ENCODE data around the gene MKNK2.
A peak's percentile ranks its signal among the peaks of the same experiment; 100 is the strongest.
"Not testable (repeated sequence)": the region's sequence is repeated elsewhere in the genome, so short reads cannot be mapped to it uniquely, and the experiment has no call there.

The MKNK2 gene

DNA sequence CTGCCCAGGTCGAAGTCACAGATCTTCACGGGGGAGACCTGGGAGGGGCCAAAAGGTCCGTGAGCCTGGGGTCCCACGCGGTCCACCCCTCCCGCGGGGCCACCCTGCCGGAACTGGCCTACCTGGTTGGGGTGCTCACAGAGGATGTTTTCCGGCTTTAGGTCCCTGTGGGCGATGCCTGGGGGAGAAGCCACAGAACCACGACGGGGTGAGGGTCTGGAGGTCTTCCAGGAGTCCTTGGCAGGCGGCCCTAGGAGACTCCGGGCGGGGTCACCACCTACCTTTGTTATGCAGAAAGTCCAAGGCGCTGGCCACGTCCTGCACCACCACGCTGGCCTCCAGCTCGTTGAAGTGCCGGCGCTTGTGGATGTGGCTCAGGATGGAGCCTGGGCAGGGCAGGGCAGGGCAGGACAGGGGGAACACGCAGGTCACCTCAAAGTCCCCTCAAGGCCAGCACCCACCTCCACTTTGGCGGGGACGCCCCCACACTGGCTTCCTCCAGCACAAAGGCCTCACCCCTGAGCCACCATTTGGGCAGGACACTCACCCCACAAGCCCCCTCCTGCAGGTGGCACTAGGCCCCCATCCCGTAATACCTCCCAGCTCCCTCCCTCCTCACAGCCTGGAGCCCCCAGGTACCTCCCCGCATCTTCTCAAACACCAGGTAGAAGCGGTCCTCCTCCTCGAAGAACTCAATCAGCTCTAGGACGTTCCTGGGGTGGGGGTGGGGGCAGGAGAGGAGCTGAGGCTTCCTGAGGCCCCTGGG lies 8.4 kb downstream of the MKNK2 start:
- DNase-seq: no peak

DNA sequence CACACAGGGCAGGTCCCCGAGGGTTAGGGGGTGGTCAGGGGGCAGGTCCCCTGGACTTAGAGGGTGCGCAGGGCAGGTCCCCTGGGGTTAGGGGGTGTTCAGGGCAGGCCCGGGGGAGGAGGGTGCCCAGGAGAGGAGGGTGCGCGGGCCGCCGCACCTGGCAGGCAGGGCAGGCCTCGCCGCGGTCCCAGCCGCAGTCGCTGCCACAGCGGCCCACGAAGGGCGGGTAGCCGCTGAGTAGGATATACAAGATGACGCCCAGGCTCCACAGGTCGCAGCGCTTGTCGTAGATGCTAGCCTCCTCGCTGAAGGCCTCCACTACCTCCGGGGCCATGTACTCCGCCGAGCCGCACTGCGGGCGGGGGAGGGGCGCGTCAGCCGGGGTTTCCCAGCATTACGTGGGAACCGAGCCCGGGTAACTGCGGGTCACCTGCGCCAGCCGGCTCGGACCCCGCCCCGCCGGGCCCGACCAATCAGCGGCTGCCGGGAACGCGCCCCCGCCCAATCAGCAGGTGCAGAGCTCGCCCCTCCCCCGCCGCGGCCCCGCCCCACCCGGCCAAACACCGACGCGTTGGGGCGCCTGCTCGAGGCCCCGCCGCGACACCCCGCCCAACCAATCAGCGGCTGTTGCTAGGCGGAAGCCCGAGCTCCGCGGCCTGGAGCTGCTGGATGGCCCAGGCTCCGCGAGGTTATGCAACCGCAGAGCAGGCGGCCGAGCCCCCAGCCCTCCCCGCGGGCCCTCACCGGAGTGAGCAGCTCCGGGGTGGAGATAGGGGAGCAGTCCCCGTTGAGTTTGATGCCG lies 9.2 kb downstream of the MKNK2 start:
- DNase-seq: peak; percentile 98

DNA sequence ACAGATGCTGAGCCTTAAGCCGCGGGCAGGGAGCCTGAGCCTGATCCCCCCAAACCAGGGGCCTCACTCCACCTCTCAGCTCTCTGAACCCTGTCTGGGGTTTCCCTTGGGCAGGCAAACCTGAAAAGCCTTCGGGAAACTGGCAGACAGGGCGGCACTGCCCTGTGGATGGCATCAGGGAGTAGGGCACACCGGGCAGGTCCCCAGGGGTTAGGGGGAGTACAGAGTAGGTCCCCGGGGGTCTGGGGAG lies 9.7 kb downstream of the MKNK2 start:
- DNase-seq: no peak

DNA sequence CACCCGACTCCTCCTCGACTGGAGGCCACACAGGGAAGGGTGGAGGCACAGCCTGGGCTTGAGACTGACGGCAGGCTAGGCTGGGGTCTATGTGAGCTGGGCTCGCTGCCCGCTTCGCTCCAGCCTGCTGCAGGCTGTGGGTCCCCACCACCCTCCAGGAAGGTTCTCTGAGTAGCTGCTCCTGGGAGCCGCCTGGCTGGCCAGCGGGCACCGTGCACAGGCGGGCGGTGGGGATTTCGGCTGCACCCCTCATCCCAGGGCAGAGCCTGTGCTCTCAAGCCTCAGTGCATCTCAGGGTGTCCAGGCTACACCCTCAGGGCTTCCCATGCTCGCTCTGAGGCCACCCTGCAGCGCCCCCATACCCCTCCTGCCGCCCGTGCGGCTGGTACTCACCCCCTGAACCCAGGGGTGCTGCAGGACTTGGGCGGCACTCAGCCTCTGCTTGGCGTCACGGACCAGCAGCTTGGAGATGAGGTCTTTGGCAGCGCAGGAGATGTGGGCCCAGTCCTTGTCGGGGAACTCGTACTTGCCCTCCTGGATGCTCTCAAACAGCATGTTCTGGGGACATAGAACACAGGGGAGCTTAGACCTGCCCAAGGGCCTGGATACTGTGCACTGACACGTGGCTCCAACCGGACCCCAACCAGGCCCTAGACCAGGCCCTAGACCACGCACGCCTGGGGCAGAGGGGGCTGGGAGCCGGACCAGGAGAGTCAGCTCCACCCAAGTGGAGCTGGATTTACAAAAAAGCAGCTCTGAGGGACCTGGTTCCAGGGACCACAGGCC lies 10.2 kb downstream of the MKNK2 start:
- DNase-seq: no peak

DNA sequence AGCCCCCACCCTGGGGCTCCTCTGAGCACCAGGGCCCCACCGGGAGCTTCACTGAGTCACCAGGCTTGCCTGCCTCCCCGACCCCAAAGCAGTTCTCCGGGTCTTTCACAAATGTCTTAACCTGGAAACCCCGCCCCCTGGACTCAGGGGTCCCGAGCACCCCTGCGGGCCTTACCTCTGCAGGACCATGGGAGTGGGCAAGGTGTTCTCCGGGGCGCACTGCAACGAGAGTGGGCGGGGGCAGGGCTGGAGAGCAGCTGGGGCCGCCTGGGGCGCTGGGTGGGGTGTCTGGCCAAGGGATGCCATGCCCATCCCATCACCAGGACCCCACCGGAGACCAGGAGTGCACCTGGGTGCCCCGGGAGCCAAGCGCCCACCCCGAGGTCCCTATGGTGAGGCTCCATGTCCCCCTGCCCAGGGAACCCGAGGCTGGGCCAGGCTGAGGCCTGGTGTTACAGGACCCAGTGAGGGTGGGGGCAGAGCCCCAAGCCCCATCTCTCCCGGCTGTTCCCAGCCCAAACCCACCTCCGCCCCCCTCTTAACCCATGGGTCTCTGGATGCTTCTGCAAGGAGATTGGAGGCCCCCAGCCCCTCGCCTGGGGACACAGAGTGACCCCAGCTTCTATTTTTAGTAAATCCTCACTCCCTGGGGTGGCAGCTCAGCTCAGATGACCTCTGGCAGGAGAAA lies 10.9 kb downstream of the MKNK2 start:
- no peak for DNase-seq

DNA sequence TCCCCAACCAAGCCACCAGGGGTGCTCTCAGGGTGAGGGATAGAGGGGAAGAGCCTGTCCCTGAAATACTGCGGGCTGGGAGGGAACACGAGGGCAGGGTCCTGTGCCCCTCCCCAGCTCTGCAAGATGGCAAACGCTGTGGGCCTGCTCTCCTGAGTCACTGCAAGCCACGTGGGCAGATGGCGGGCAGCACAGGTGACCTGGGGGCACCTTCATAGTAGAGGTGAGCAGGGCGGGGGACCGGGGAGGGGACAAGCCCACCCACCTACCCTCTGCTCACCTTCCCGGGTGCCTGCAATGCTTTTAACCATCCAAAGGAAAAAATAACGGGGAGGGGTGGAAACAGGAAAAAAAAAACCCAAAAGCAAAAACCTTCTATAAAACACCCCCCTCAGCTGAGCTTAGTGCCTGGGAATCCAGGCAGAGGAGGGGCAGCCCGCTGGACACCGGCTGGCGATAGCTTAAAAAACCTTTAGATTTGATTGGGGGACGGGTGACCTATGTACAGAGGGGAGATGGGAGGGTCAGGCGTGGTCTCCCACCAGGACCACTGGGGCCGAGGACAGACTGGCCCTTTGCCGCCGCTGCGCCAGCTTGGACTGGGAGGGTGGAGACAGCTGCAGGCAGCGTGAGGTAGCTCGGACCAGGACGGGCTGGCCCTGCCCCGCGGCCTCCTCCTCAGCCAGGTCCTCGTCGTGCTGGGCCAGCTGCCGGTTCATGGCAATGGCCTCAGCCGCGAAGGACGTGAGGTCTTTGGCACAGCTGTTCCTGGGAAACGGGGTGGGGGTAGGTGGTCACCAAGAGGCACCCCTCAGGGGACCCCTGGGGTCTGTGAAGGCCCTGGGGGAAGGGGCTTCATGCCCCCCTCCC lies 11.7 kb downstream of the MKNK2 start:
- DNase-seq: no peak

DNA sequence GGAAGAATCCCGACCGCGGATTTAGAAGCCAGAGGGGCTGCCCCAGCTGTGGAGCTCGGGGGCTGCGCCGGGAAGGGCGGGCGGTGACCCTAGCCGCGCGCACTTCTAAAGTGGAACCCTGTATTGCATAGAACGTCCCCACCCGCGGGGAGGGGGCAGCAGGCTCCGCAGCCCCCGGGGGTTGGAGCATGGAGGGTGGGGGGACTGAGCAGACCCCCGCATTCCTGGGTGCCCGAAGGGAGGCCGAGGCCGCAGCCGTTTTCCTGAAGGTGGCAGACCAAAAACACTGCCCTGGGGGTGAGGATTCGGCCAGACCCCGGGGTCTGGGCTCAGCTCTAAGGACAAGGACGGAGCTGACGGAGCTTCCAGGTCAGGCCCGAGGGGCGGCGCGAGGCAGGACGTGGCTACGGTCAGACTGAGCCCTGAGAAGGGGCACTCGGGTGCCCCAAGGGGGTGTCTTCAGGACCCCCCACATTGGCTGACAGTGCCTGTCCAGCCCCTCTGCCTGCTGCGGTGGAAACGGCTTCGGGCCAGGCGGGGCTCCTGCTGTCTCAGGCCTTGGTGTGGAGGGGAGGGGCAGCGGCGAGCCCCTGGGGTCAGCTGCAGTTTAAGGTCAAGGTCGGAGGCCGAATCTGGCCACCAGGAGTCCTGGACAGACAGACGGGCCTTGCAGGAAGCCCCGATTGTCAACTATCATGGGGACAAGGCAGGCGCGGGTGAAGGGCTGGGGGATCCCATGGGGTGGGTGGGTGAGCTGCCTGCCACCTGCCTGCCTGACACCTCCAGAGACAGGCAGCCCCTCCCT lies 12.6 kb downstream of the MKNK2 start:
- no peak for DNase-seq

DNA sequence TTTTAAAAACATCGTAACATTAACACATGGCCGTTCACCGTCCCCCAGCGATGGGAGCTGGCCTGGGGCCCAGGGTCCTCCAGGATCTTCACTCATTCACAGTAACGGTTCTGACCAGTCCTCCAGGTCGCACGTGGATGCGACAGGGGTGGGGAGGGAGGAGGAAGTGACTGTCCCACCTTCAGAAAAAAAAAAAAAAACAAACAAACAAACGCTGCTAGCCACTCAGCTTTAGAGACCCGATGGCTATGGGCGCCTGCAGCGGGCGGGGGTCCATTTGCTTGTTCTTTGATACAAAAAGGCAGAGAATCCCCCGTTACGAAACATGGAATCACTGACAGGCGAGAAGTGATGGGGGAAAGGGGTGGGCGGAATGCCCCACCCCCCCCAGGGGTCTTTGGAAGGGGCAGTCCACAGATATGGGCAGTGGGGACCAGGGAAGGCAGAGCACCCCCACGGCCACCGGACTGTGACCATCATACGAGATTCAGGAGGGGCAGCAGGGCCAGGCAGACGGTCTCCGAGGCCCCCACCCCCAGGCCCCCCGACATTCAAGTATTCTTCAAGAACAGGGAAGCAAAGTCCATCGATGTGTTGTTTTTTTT lies 13.3 kb downstream of the MKNK2 start:
- no peak for DNase-seq

DNA sequence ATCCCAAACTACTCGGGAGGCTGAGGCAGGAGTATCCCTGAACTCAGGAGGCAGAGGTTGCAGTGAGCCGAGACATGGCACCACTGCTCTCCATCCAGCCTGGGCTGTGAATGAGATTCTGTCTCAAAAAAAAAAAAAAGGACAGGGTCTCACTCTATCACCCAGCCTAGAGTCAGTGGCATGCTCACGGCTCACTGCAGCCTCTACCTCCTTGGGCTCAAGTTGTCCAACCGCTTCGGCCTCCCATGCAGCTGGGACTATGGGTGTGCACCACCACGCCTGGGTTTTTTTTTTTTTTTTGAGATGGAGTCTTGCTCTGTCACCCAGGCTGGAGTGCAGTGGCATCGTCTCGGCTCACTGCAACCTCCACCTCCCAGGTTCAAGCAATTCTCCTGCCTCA lies 14.6 kb downstream of the MKNK2 start:
- DNase-seq: no peak

DNA sequence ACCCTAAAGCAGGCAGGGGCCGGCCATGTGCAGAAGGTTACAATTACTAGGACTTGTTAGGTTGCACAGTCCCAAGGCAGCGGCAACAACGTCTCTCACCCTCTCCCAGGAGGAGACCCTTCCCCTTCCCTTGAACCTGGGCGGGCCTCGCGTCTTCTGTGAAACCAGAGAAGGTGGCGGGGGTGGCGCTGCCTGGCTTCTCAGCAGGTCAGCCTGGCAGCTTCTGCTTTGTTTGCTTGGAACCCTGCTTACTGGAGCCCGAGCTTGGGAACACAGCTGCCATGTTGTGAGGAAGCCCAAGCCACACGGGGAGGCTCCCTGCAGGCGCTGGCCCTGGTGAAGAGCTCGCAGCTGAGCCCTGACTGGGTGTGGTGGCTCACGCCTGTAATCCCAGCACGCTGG lies 15.5 kb downstream of the MKNK2 start:
- DNase-seq: no peak

DNA sequence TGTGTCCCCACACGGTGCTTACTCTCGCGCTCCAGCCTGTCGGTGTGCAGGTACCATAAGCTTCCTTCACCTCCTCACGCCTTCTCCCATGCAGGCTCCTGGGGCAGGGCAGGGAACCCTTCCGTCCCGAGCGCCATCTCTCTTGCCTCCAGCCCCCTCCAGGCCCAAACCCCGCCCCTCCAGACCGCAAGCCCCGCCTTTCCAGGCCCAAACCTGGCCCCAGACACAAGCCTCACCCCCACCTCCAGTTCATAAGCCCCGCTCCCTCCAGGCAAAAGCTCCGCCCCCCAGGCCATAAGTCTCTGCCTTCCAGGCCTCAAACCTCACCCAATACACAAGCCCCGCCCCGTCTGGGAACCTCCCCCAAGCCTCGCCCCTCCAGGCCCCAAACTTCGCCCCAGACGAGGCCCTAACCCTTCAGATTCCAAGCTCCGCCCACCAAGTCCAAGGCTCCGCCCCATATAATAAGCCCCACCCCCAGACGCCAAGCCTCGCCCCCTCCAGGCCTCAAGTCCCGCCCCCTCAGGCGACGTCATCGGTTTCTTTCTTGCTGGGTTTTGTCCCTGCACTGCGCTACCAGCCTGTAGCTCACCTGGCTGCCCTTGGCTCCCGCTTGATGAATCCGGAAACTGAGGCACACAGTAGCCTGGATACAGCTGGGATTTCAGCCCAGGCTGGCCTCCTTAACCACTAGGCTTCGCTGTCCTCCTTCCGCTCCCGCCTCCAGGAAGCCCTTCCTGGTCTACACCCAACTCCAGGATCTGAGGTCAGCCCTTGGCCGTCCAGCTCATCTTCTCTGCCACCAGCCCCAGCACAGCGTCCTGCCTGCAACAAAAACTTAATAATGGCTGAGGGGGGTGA lies 16.1 kb downstream of the MKNK2 start:
- peak; percentile 40 for DNase-seq

DNA sequence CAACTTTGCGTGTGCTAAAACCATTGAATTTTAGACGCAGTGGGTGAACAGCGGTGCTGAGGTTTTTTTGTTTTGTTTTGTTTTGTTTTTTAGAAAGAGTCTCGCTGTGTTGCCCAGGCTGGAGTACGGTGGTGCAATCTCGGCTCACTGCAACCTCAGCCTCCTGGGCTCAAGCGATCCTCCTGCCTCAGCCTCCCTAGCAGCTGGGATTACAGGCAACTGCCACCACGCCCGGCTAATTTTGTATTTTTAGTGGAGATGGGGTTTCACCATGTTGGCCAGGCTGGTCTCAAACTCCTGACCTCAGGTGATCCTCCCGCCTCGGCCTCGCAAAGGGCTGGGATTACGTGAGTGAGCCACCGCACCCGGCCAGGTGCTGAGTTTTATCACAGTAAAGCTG lies 16.8 kb downstream of the MKNK2 start:
- DNase-seq: not testable (repeated sequence)

DNA sequence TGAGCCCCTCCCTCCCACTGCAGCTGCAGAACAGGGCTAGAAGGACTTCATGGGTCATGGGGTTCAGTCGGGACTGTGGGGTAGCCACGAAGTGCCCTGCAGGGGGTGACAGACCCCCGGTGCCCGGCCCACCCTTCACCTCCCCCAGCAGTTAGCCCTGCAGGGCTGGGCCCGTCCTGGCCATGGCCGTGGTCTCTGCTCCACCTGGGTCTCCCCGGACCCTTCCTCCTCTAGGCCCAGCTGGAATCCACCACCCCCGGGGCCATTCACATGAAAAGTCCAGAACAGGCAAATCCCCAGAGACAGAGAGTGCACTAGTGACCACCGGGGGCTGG lies 17.3 kb downstream of the MKNK2 start:
- no peak for DNase-seq

DNA sequence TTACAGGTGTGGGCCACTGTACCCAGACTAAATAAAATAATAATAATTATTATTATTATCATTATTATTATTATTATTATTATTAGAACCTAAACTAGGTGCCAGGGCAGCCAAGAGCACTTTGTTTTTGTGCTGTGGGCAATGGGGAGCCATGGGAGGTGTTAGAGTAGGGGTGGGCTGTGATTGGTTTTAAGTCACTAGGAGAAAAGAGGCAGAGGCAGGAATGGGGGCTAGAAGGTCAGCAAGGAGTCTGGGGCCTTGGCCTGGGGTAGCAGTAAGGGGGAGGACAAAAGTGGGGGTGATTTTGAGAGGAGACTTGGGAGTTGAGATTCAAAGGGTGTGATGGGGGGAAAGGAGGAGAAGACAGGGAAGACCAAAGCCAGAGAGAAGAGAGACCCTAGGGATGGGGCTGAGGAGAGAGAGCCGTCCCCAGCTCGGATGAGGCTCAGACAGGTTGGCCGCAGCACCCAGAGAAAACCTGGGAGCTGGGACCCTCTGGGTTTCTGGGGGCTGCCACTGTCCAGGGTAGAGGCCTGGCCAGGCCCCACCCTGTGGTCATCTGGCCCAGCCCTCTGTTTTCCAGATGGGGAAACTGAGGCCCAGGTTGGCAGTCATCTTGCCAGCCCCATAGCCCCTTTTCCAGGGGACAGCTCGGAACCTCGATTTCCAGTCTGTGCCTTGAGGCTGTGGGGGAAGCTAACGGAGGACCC lies 17.8 kb downstream of the MKNK2 start:
- DNase-seq: no peak

DNA sequence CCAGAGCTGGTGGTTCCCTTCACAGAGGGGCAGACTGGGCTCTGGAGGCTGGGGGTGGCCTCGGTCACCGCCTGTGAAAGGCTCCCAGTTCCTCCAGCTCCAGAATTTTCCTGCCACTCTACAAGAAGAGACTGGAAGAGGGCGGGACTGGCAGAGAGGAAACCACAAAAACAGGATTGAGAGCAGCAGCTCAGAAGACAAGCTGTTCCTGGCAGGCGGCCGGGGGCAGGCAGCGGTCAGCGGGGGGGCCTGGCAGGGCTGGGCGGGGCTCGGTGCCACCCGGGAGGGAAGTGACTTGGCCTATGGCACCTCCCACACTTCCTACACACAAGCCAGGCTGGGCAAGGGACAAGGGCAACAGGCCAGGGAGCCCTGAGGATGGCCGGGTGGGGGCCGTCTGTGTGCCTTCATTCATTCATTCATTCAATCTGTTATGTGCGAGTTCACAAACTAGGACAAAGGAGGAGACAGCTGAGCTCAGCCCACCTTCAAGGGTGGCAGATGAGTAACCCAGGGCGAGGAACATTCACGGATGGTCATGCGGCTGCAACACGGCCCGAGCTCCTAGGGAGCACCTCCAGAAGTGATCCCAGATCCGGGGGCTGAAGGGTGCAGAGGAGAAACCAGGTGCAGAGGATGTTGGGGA lies 18.6 kb downstream of the MKNK2 start:
- peak; percentile 89 for DNase-seq

DNA sequence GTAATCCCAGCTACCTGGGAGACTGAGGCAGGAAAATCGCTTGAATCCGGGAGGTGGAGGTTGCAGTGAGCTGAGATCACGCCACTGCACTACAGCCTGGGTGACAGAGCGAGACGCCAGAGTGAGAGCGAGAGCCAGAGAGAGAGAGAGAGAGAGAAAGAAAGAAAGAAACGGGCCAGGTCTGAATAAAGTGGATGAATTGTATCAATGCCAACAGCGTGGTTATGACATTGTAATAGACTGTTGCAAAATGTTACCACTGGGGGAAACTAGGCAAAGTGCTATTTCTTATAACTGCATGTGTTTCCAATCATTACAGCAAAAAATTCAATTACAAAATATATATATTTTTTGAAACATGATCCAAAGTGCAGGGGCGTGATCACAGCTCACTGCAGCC lies 23.7 kb downstream of the MKNK2 start:
- peak; percentile 30 for DNase-seq

DNA sequence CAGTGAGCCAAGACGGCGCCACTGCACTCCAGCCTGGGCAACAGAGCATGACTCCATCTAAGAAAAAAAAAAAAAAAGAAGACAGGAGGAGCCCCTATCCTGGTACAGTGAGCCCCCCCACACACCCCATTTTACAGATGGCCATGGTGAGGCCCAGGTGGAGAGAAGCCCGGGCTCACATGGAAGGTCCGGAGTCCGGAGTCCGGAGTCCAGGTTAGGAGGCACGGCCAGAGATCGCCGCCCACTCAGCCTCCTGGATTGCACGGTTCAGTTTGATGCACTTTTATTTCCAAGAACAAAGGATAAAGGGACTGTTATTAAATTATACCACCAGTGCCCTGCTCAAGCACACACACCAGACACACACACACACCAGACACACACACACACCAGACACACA lies 24.3 kb downstream of the MKNK2 start:
- DNase-seq: no peak

DNA sequence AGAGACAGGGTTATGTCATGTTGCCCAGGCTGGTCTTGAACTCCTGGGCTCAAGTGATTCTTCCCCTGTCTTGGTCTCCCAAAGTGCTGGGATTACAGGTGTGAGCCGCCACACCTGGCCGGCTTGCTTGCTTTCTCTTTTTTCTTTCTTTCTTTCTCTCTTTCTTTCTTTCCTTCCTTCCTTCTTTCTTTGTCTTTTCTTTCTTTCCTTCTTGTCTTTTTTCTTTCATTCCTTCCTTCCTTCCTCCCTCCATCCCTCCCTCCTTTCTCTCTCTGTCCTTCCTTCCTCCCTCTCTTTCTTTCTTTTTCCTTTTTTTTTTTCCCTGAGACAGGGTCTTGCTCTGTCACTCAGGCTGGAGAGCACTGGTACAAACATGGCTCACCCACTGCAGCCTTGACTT lies 28.8 kb downstream of the MKNK2 start:
- DNase-seq: no peak
